Activated CD8-positive, alpha-beta T cell treated with anti-CD3 and anti-CD28 coated beads for 36 hours (primary cell): ENCODE data around the gene DICER1. TPM values are rescaled to one million over a fixed set of nuclear protein-coding genes. Genes with fewer than 3 reads are reported as not detected.
A peak's percentile ranks its signal among the peaks of the same experiment; 100 is the strongest.
"Not testable (repeated sequence)": the region's sequence is repeated elsewhere in the genome, so short reads cannot be mapped to it uniquely, and the experiment has no call there.

Source experiments
- ATAC-seq: fragments of 200-7000 bp; cut with Tn5 transposase; one replicate; pipeline ENCODE4 v1.10.0; 2021; ENCODE audit warnings: mild to moderate bottlenecking, moderate library complexity
- CTCF ChIA-PET: fragments of 350-600 bp; sonication (Branson Sonifier 250); formaldehyde crosslinking; loops from one replicate; lab custom pipeline; 2021; ENCODE audit warnings: antibody characterized with exemption; lab: Charles Lee
- POLR2A ChIA-PET: fragments of 350-600 bp; sonication (Branson Sonifier 250); formaldehyde crosslinking; loops from one replicate; lab custom pipeline; 2021; ENCODE audit warnings: antibody characterized with exemption; lab: Charles Lee
- DNase-seq: peaks from one replicate; pipeline ENCODE4 v3.0.0-alpha.2; 2020
- H3K27ac Mint-ChIP-seq: one replicate; pipeline ENCODE4 v1.8.0; 2021; ENCODE audit warnings: mild to moderate bottlenecking, mixed read lengths
- H3K27me3 Mint-ChIP-seq: one replicate; pipeline ENCODE4 v1.8.0; 2021; ENCODE audit warnings: mixed read lengths
- H3K36me3 Mint-ChIP-seq: one replicate; pipeline ENCODE4 v1.8.0; 2021; ENCODE audit warnings: low read depth, mixed read lengths
- H3K4me1 Mint-ChIP-seq: one replicate; pipeline ENCODE4 v1.8.0; 2021; ENCODE audit warnings: low read depth, mixed read lengths
- H3K4me3 Mint-ChIP-seq: one replicate; pipeline ENCODE4 v1.8.0; 2021; ENCODE audit warnings: mild to moderate bottlenecking, moderate library complexity, mixed read lengths
- H3K9me3 Mint-ChIP-seq: one replicate; pipeline ENCODE4 v1.8.0; 2021; ENCODE audit warnings: mixed read lengths
- CTCF ChIP-seq: fragments of 200-600 bp; IDR thresholded peaks from one replicate; pipeline ENCODE4 v1.8.0; 2022; ENCODE audit warnings: antibody characterized with exemption, mild to moderate bottlenecking
- intact Hi-C: fragments of 100-400 bp; cut with micrococcal nuclease; formaldehyde crosslinking; loops from one replicate; pipeline ENCODE4 v1.10.0; 2022
- total RNA-seq, 2 experiments: library from RNA; stranded (reverse); gene quantifications; one replicate each; pipeline ENCODE4 v1.2.3, GENCODE V29; 2021

Gene DICER1
- total RNA-seq: 10 to 100 TPM; 45.3 to 50.3 TPM

- intact Hi-C loops: no loop called here
- ChIA-PET POLR2A (interaction anchor here (0.6 to 1.1 kb wide), 6 partner anchors 9 to 301 kb away, joined by 3 to 5 read pairs (median 3); no protein-coding TSS in a partner anchor), CTCF (no interaction called here)
- ATAC-seq (peak; percentile 85), DNase-seq (peak; percentile 94)
- Mint-ChIP-seq H3K27ac (peak within 1 kb of the TSS; percentile 99), H3K9me3 (no peaks in the 10 kb centered on the region), H3K4me3 (peak within 1 kb of the TSS; percentile 93), H3K27me3 (no peaks in the 10 kb centered on the region), H3K36me3 (peaks cover 25% of the 10 kb centered on the region), H3K4me1 (peaks cover 32% of the 10 kb centered on the region)
- TF ChIP-seq CTCF: no peak
Measured at GRCh38 chr14:95157327-95158189, at the start of gene DICER1. TSS of gene DICER1 (minus strand) at chr14:95157529. CDS start at chr14:95133458, 24,071 bp downstream.

GRCh38 chr14:95206534-95206933 is 49.2 kb upstream of the DICER1 start:
- intact Hi-C loops: no loop called here
- Mint-ChIP-seq H3K36me3 (peaks cover 2% of the 10 kb centered on the region), H3K4me1 (no peaks in the 10 kb centered on the region), H3K27ac (no peak overlapping the region), H3K9me3 (peaks cover 7% of the 10 kb centered on the region), H3K4me3 (no peak overlapping the region), H3K27me3 (no peaks in the 10 kb centered on the region)
- ATAC-seq (no peak), DNase-seq (no peak)
- CTCF ChIA-PET: interaction anchor here (1.0 kb wide), 1 partner anchor 11 kb away, joined by 3 read pairs; no protein-coding TSS in a partner anchor
- POLR2A ChIA-PET: no interaction called here
- TF ChIP-seq CTCF: no peak

- ChIA-PET CTCF (no interaction called here), POLR2A (no interaction called here)
- Mint-ChIP-seq H3K36me3 (peaks cover 2% of the 10 kb centered on the region), H3K4me3 (no peak overlapping the region), H3K27ac (no peak overlapping the region), H3K27me3 (no peaks in the 10 kb centered on the region), H3K4me1 (no peaks in the 10 kb centered on the region), H3K9me3 (peaks cover 7% of the 10 kb centered on the region)
- DNase-seq (no peak), ATAC-seq (no peak)
- no peak for TF ChIP-seq CTCF
- intact Hi-C loops: no loop called here
Measured at GRCh38 chr14:95204705-95205104, 47.4 kb upstream of the DICER1 start.

GRCh38 chr14:95201745-95202144 is 44.4 kb upstream of the DICER1 start:
- H3K4me3 Mint-ChIP-seq, H3K9me3 Mint-ChIP-seq, DNase-seq, H3K4me1 Mint-ChIP-seq, H3K27ac Mint-ChIP-seq, H3K36me3 Mint-ChIP-seq, POLR2A ChIA-PET, CTCF ChIA-PET, intact Hi-C loops, ATAC-seq, H3K27me3 Mint-ChIP-seq: not testable (repeated sequence)

- ChIA-PET POLR2A (no interaction called here), CTCF (no interaction called here)
- Mint-ChIP-seq H3K36me3 (peaks cover 2% of the 10 kb centered on the region), H3K27me3 (no peaks in the 10 kb centered on the region), H3K27ac (no peak overlapping the region), H3K4me1 (peaks cover 5% of the 10 kb centered on the region), H3K9me3 (peaks cover 6% of the 10 kb centered on the region), H3K4me3 (no peak overlapping the region)
- ATAC-seq (no peak), DNase-seq (no peak)
- no peak for TF ChIP-seq CTCF
- intact Hi-C loops: no loop called here
Measured at GRCh38 chr14:95200404-95200803, 43.1 kb upstream of the DICER1 start.
